Osteoblast (primary cell): ENCODE measurements around the gene SLC5A11. TPM values are rescaled to one million over a fixed set of nuclear protein-coding genes. Genes with fewer than 3 reads are reported as not detected.

Source experiments
- DNase-seq: peaks from one replicate; pipeline ENCODE4 v3.0.0; 2011; ENCODE audit warnings: low spot score, mixed read lengths; ENCODE audit not compliant: insufficient read length; ENCODE audit errors: missing footprints
- H2AFZ ChIP-seq: 2 replicates; pipeline ENCODE4 v1.6.0; 2011; ENCODE audit warnings: mild to moderate bottlenecking, low read length
- H3K27ac ChIP-seq: 2 replicates; pipeline ENCODE4 v1.5.1; 2011; ENCODE audit warnings: mild to moderate bottlenecking, low read depth, low read length, moderate library complexity
- H3K27me3 ChIP-seq: 2 replicates; pipeline ENCODE4 v1.6.0; 2012; ENCODE audit warnings: mild to moderate bottlenecking, control low read depth, inconsistent platforms, low read length, moderate library complexity; ENCODE audit not compliant: insufficient read depth
- H3K36me3 ChIP-seq: 2 replicates; pipeline ENCODE4 v1.5.1; 2011; ENCODE audit warnings: mild to moderate bottlenecking, low read length, control low read depth, moderate library complexity; ENCODE audit not compliant: insufficient read depth
- H3K4me1 ChIP-seq: 2 replicates; pipeline ENCODE4 v1.5.1; 2011; ENCODE audit warnings: mild to moderate bottlenecking, low read length, control low read depth, moderate library complexity; ENCODE audit not compliant: insufficient read depth
- H3K4me2 ChIP-seq: 2 replicates; pipeline ENCODE4 v1.6.0; 2011; ENCODE audit warnings: mild to moderate bottlenecking, low read length; ENCODE audit not compliant: insufficient read depth
- H3K4me3 ChIP-seq: fragments of 200-600 bp; sonication (generic); 3 replicates; pipeline ENCODE4 v1.5.1; 2012; ENCODE audit warnings: mild to moderate bottlenecking, low read length, inconsistent platforms; ENCODE audit not compliant: insufficient read depth
- H3K79me2 ChIP-seq: 2 replicates; pipeline ENCODE4 v1.6.0; 2012; ENCODE audit warnings: mild to moderate bottlenecking, low read length, control low read depth, inconsistent platforms; ENCODE audit not compliant: insufficient read depth
- H3K9me3 ChIP-seq: 2 replicates; pipeline ENCODE4 v1.5.1; 2011; ENCODE audit warnings: low read depth, low read length, control low read depth
- H4K20me1 ChIP-seq: 2 replicates; pipeline ENCODE4 v1.6.0; 2012; ENCODE audit warnings: mild to moderate bottlenecking, low read length, control low read depth; ENCODE audit not compliant: insufficient read depth
- CTCF ChIP-seq: IDR thresholded peaks from 2 replicates; pipeline ENCODE4 v1.5.1; 2011; ENCODE audit warnings: mild to moderate bottlenecking, low read depth, low read length, moderate library complexity; ENCODE audit errors: extremely low read depth
- total RNA-seq: library from RNA; depleted of rRNA; stranded (reverse); fragments of >200 nt; gene quantifications from 2 replicates; pipeline ENCODE4 v1.2.3, GENCODE V29; 2012

Gene SLC5A11
- total RNA-seq, 1 donor, result not detected

GRCh38 chr16:24861461-24861860, 15.7 kb downstream of the SLC5A11 start:
- no peak overlapping the region for H3K4me3 ChIP-seq
- no peak for TF ChIP-seq CTCF
- H3K9me3 ChIP-seq, result peaks cover 5% of the 10 kb centered on the region
- no peaks in the 10 kb centered on the region for H3K36me3 ChIP-seq
- no peaks in the 10 kb centered on the region for H3K4me1 ChIP-seq
- H3K79me2 ChIP-seq, result no peaks in the 10 kb centered on the region
- H3K27me3 ChIP-seq, result no peaks in the 10 kb centered on the region
- H3K4me2 ChIP-seq, result no peak overlapping the region
- no peak for DNase-seq
- H4K20me1 ChIP-seq, result no peaks in the 10 kb centered on the region
- no peak overlapping the region for H2AFZ ChIP-seq
- no peak overlapping the region for H3K27ac ChIP-seq

- DNase-seq, result no peak
- H3K27ac ChIP-seq, result no peak overlapping the region
- H4K20me1 ChIP-seq, result no peaks in the 10 kb centered on the region
- H3K9me3 ChIP-seq, result peaks cover 5% of the 10 kb centered on the region
- H2AFZ ChIP-seq, result no peak overlapping the region
- no peak overlapping the region for H3K4me2 ChIP-seq
- H3K4me1 ChIP-seq, result no peaks in the 10 kb centered on the region
- no peaks in the 10 kb centered on the region for H3K36me3 ChIP-seq
- H3K27me3 ChIP-seq, result no peaks in the 10 kb centered on the region
- H3K79me2 ChIP-seq, result no peaks in the 10 kb centered on the region
- TF ChIP-seq CTCF, result no peak
- no peak overlapping the region for H3K4me3 ChIP-seq
Observed at GRCh38 chr16:24863582-24864437, 18.0 kb downstream of the SLC5A11 start.

- Histone ChIP-seq H3K9me3 (peaks cover 1% of the 10 kb centered on the region), H3K79me2 (no peaks in the 10 kb centered on the region), H2AFZ (no peak overlapping the region), H3K4me2 (no peak overlapping the region), H3K4me3 (no peak overlapping the region), H4K20me1 (no peaks in the 10 kb centered on the region), H3K27me3 (no peaks in the 10 kb centered on the region), H3K4me1 (no peaks in the 10 kb centered on the region), H3K27ac (no peak overlapping the region), H3K36me3 (no peaks in the 10 kb centered on the region)
- DNase-seq, result peak; percentile 27
- no peak for TF ChIP-seq CTCF
Observed at GRCh38 chr16:24869033-24869432, 23.3 kb downstream of the SLC5A11 start.

GRCh38 chr16:24871891-24872290, 26.1 kb downstream of the SLC5A11 start:
- Histone ChIP-seq H3K27me3 (no peaks in the 10 kb centered on the region), H3K4me1 (no peaks in the 10 kb centered on the region), H3K27ac (no peak overlapping the region), H3K9me3 (no peaks in the 10 kb centered on the region), H3K4me2 (no peak overlapping the region), H3K4me3 (no peak overlapping the region), H3K79me2 (no peaks in the 10 kb centered on the region), H4K20me1 (no peaks in the 10 kb centered on the region), H2AFZ (no peak overlapping the region), H3K36me3 (no peaks in the 10 kb centered on the region)
- TF ChIP-seq CTCF, result no peak
- no peak for DNase-seq
